Activated naive CD8-positive, alpha-beta T cell treated with anti-CD3 and anti-CD28 coated beads, Interleukin-2, amount 10 ng/mL, durations not matched to agents 7 days and 5 days (primary cell): ENCODE data around the gene OTOS. TPM values are rescaled to one million over a fixed set of nuclear protein-coding genes. Genes with fewer than 3 reads are reported as not detected.

Experiments
- ATAC-seq: fragments of 150-1000 bp; cut with Tn5 transposase; one replicate; pipeline ENCODE4 v1.10.0; 2021; ENCODE audit warnings: low read depth, moderate library complexity
- POLR2A ChIA-PET: fragments of 350-600 bp; sonication (Branson Sonifier 250); formaldehyde crosslinking; loops from one replicate; lab custom pipeline; 2021; ENCODE audit warnings: antibody characterized with exemption; lab: Charles Lee
- DNase-seq: peaks from one replicate; pipeline ENCODE4 v3.0.0; 2021
- H3K27ac Mint-ChIP-seq: one replicate; pipeline ENCODE4 v1.8.0; 2022; ENCODE audit warnings: mild to moderate bottlenecking, mixed read lengths
- H3K27me3 Mint-ChIP-seq: one replicate; pipeline ENCODE4 v1.8.0; 2022; ENCODE audit warnings: mild to moderate bottlenecking, moderate library complexity, mixed read lengths
- H3K36me3 Mint-ChIP-seq: one replicate; pipeline ENCODE4 v1.8.0; 2021; ENCODE audit warnings: mild to moderate bottlenecking, mixed read lengths
- H3K4me1 Mint-ChIP-seq: one replicate; pipeline ENCODE4 v1.8.0; 2021; ENCODE audit warnings: mixed read lengths
- H3K4me3 Mint-ChIP-seq: one replicate; pipeline ENCODE4 v1.8.0; 2022; ENCODE audit warnings: mild to moderate bottlenecking, moderate library complexity, mixed read lengths
- H3K9me3 Mint-ChIP-seq: one replicate; pipeline ENCODE4 v1.8.0; 2021; ENCODE audit warnings: mixed read lengths
- total RNA-seq, 2 experiments: library from RNA; stranded (reverse); gene quantifications; one replicate each; pipeline ENCODE4 v1.2.3, GENCODE V29; 2021

The OTOS gene
- total RNA-seq, 2 experiments from 2014 or later: not detected

- Mint-ChIP-seq H3K4me3 (no peak overlapping the region), H3K9me3 (no peaks in the 10 kb centered on the region), H3K36me3 (no peaks in the 10 kb centered on the region), H3K4me1 (no peaks in the 10 kb centered on the region), H3K27ac (no peak overlapping the region), H3K27me3 (peaks cover 13% of the 10 kb centered on the region)
- POLR2A ChIA-PET: no interaction called here
- no peak for DNase-seq
- no peak for ATAC-seq
Measured at GRCh38 chr2:240172071-240172895, 31.8 kb upstream of the OTOS start.

GRCh38 chr2:240170883-240171282, 30.4 kb upstream of the OTOS start:
- ATAC-seq (no peak), DNase-seq (no peak)
- Mint-ChIP-seq H3K27me3 (peaks cover 8% of the 10 kb centered on the region), H3K4me3 (no peak overlapping the region), H3K9me3 (peaks cover 1% of the 10 kb centered on the region), H3K4me1 (no peaks in the 10 kb centered on the region), H3K36me3 (no peaks in the 10 kb centered on the region), H3K27ac (no peak overlapping the region)
- POLR2A ChIA-PET: no interaction called here

GRCh38 chr2:240170354-240170735, 29.9 kb upstream of the OTOS start:
- Mint-ChIP-seq H3K36me3 (no peaks in the 10 kb centered on the region), H3K27ac (no peak overlapping the region), H3K4me1 (no peaks in the 10 kb centered on the region), H3K27me3 (peaks cover 2% of the 10 kb centered on the region), H3K4me3 (no peak overlapping the region), H3K9me3 (peaks cover 2% of the 10 kb centered on the region)
- POLR2A ChIA-PET: no interaction called here
- ATAC-seq: no peak
- no peak for DNase-seq

- Mint-ChIP-seq H3K4me1 (no peaks in the 10 kb centered on the region), H3K4me3 (no peak overlapping the region), H3K27me3 (no peaks in the 10 kb centered on the region), H3K9me3 (peaks cover 3% of the 10 kb centered on the region), H3K36me3 (no peaks in the 10 kb centered on the region), H3K27ac (no peak overlapping the region)
- no peak for DNase-seq
- no peak for ATAC-seq
- POLR2A ChIA-PET: no interaction called here
Measured at GRCh38 chr2:240169486-240170353, 29.3 kb upstream of the OTOS start.

- DNase-seq: no peak
- H3K4me1 Mint-ChIP-seq: no peaks in the 10 kb centered on the region
- H3K9me3 Mint-ChIP-seq: peaks cover 9% of the 10 kb centered on the region
- no peak overlapping the region for H3K4me3 Mint-ChIP-seq
- no peaks in the 10 kb centered on the region for H3K27me3 Mint-ChIP-seq
- no peak for ATAC-seq
- H3K27ac Mint-ChIP-seq: no peak overlapping the region
- no peaks in the 10 kb centered on the region for H3K36me3 Mint-ChIP-seq
- POLR2A ChIA-PET: no interaction called here
Measured at GRCh38 chr2:240168546-240169361, 28.3 kb upstream of the OTOS start.

GRCh38 chr2:240168041-240168440, 27.6 kb upstream of the OTOS start:
- DNase-seq (no peak), ATAC-seq (no peak)
- POLR2A ChIA-PET: no interaction called here
- H3K27ac Mint-ChIP-seq: no peak overlapping the region
- H3K4me1 Mint-ChIP-seq: no peaks in the 10 kb centered on the region
- H3K27me3 Mint-ChIP-seq: no peaks in the 10 kb centered on the region
- H3K9me3 Mint-ChIP-seq: peaks cover 9% of the 10 kb centered on the region
- no peaks in the 10 kb centered on the region for H3K36me3 Mint-ChIP-seq
- H3K4me3 Mint-ChIP-seq: no peak overlapping the region

GRCh38 chr2:240167588-240167880, 27.1 kb upstream of the OTOS start:
- Mint-ChIP-seq H3K36me3 (no peaks in the 10 kb centered on the region), H3K27me3 (no peaks in the 10 kb centered on the region), H3K4me3 (no peak overlapping the region), H3K4me1 (no peaks in the 10 kb centered on the region), H3K9me3 (peaks cover 9% of the 10 kb centered on the region), H3K27ac (no peak overlapping the region)
- POLR2A ChIA-PET: no interaction called here
- ATAC-seq (no peak), DNase-seq (no peak)

GRCh38 chr2:240166761-240167587, 26.5 kb upstream of the OTOS start:
- Mint-ChIP-seq H3K9me3 (peaks cover 9% of the 10 kb centered on the region), H3K27ac (no peak overlapping the region), H3K4me3 (no peak overlapping the region), H3K4me1 (no peaks in the 10 kb centered on the region), H3K27me3 (no peaks in the 10 kb centered on the region), H3K36me3 (no peaks in the 10 kb centered on the region)
- POLR2A ChIA-PET: no interaction called here
- no peak for DNase-seq
- ATAC-seq: no peak

GRCh38 chr2:240166191-240166590, 25.7 kb upstream of the OTOS start:
- Mint-ChIP-seq H3K27ac (no peak overlapping the region), H3K36me3 (no peaks in the 10 kb centered on the region), H3K27me3 (no peaks in the 10 kb centered on the region), H3K9me3 (peaks cover 9% of the 10 kb centered on the region), H3K4me3 (no peak overlapping the region), H3K4me1 (no peaks in the 10 kb centered on the region)
- POLR2A ChIA-PET: no interaction called here
- ATAC-seq (no peak), DNase-seq (no peak)

- Mint-ChIP-seq H3K27ac (no peak overlapping the region), H3K9me3 (peaks cover 9% of the 10 kb centered on the region), H3K27me3 (no peaks in the 10 kb centered on the region), H3K4me1 (no peaks in the 10 kb centered on the region), H3K36me3 (no peaks in the 10 kb centered on the region), H3K4me3 (no peak overlapping the region)
- DNase-seq (no peak), ATAC-seq (no peak)
- POLR2A ChIA-PET: no interaction called here
Measured at GRCh38 chr2:240165661-240166060, 25.2 kb upstream of the OTOS start.

- Mint-ChIP-seq H3K9me3 (peaks cover 9% of the 10 kb centered on the region), H3K4me3 (no peak overlapping the region), H3K27ac (no peak overlapping the region), H3K4me1 (no peaks in the 10 kb centered on the region), H3K36me3 (no peaks in the 10 kb centered on the region), H3K27me3 (no peaks in the 10 kb centered on the region)
- ATAC-seq (no peak), DNase-seq (no peak)
- POLR2A ChIA-PET: no interaction called here
Measured at GRCh38 chr2:240165034-240165433, 24.6 kb upstream of the OTOS start.

GRCh38 chr2:240164586-240164985, 24.1 kb upstream of the OTOS start:
- no peaks in the 10 kb centered on the region for H3K4me1 Mint-ChIP-seq
- H3K9me3 Mint-ChIP-seq: peaks cover 9% of the 10 kb centered on the region
- ATAC-seq: no peak
- no peaks in the 10 kb centered on the region for H3K27me3 Mint-ChIP-seq
- no peak overlapping the region for H3K27ac Mint-ChIP-seq
- H3K36me3 Mint-ChIP-seq: no peaks in the 10 kb centered on the region
- no peak for DNase-seq
- POLR2A ChIA-PET: no interaction called here
- H3K4me3 Mint-ChIP-seq: no peak overlapping the region
